Neutrophil (primary cell): ENCODE results near the gene MGMT.

ENCODE experiments used
- H3K27ac ChIP-seq: fragments of 200-600 bp; sonication (generic); 2 replicates; pipeline ENCODE4 v1.5.1; 2016; ENCODE audit warnings: mild to moderate bottlenecking, moderate library complexity
- H3K27me3 ChIP-seq: fragments of 200-600 bp; sonication (generic); 2 replicates; pipeline ENCODE4 v1.6.0; 2016; ENCODE audit warnings: mild to moderate bottlenecking
- H3K36me3 ChIP-seq: fragments of 200-600 bp; sonication (generic); 2 replicates; pipeline ENCODE4 v1.5.1; 2017
- H3K4me1 ChIP-seq, 2 experiments: fragments of 200-600 bp in 1 of 2; sonication (generic) in 1 of 2; 1 replicate in 1 of 2; 2 replicates in 1 of 2; pipeline versions ENCODE4 v1.5.1 to v1.6.1; 2013 to 2016; ENCODE audit warnings: low read depth in 1 of 2, low read length in 1 of 2, mild to moderate bottlenecking in 1 of 2, moderate library complexity in 1 of 2; ENCODE audit not compliant: control insufficient read depth in 1 of 2, insufficient read depth in 1 of 2
- H3K4me3 ChIP-seq, 2 experiments: fragments of 200-600 bp in 1 of 2; sonication (generic) in 1 of 2; 1 replicate in 1 of 2; 2 replicates in 1 of 2; pipeline ENCODE4 v1.5.1; 2013 to 2016; ENCODE audit warnings: low read depth in 1 of 2, low read length in 1 of 2, mild to moderate bottlenecking in 1 of 2, moderate library complexity in 1 of 2
- H3K9me3 ChIP-seq: fragments of 200-600 bp; sonication (generic); 2 replicates; pipeline ENCODE4 v1.5.1; 2016
- TF ChIP-seq, protein P1 (sequence below): fragments of 200-600 bp; sonication (generic); IDR thresholded peaks from 2 replicates; pipeline ENCODE4 v1.5.1; 2016; ENCODE audit warnings: antibody characterized with exemption

The MGMT gene

DNA sequence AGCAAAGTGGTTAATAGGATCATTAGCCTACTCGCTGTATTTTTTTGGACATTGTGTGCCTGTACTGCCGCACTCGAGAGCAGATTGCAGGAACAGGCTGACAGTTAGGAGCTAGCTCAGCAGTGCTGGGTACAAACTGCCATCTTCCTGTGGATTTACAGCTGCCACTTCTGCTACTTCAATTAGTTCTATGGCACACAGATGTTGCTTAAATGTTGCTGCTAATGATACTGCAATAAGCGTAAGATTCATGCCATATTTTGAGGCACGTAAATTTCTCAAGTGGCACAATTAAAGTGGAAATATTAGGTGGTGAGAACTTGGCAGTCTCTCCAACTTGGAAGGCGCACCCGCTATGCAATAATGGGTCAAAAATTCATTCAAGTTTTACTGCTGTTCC is 325.1 kb downstream of the MGMT start:
- TF ChIP-seq, protein P1, sequence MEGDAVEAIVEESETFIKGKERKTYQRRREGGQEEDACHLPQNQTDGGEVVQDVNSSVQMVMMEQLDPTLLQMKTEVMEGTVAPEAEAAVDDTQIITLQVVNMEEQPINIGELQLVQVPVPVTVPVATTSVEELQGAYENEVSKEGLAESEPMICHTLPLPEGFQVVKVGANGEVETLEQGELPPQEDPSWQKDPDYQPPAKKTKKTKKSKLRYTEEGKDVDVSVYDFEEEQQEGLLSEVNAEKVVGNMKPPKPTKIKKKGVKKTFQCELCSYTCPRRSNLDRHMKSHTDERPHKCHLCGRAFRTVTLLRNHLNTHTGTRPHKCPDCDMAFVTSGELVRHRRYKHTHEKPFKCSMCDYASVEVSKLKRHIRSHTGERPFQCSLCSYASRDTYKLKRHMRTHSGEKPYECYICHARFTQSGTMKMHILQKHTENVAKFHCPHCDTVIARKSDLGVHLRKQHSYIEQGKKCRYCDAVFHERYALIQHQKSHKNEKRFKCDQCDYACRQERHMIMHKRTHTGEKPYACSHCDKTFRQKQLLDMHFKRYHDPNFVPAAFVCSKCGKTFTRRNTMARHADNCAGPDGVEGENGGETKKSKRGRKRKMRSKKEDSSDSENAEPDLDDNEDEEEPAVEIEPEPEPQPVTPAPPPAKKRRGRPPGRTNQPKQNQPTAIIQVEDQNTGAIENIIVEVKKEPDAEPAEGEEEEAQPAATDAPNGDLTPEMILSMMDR, result no peak
- Histone ChIP-seq H3K4me1 (no peaks in the 10 kb centered on the region), H3K36me3 (no peaks in the 10 kb centered on the region), H3K27ac (no peak overlapping the region), H3K27me3 (no peaks in the 10 kb centered on the region), H3K9me3 (no peaks in the 10 kb centered on the region), H3K4me3 (no peak overlapping the region)

DNA sequence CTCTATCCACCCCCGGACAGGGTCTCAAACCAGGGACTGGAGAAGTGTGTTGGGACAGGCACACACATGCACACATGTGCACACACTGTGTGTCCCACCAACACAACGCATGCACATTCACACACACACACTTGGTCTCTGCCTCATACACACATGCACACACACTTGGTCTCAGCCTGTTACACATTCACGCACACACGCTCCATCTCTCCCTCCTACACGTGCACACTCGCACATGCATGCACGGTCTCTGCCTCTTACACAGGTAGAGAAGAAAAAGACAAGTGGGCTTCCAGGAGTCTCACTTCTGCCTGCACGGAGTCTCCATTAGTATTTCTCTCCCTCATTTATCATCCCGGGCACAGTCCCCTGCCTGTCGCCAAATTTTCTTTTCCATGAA is 325.8 kb downstream of the MGMT start:
- Histone ChIP-seq H3K4me3 (no peak overlapping the region), H3K36me3 (no peaks in the 10 kb centered on the region), H3K9me3 (no peaks in the 10 kb centered on the region), H3K27ac (no peak overlapping the region), H3K4me1 (no peaks in the 10 kb centered on the region), H3K27me3 (no peaks in the 10 kb centered on the region)
- TF ChIP-seq, protein P1, result no peak

GRCh38 chr10:129793479-129793878 is 326.4 kb downstream of the MGMT start:
- no peaks in the 10 kb centered on the region for H3K36me3 ChIP-seq
- H3K9me3 ChIP-seq, result no peaks in the 10 kb centered on the region
- H3K27ac ChIP-seq, result no peak overlapping the region
- TF ChIP-seq, protein P1, result no peak
- H3K4me1 ChIP-seq, result no peaks in the 10 kb centered on the region
- no peaks in the 10 kb centered on the region for H3K27me3 ChIP-seq
- no peak overlapping the region for H3K4me3 ChIP-seq

GRCh38 chr10:129793996-129794395 is 327.0 kb downstream of the MGMT start:
- Histone ChIP-seq H3K4me3 (no peak overlapping the region), H3K36me3 (no peaks in the 10 kb centered on the region), H3K4me1 (no peaks in the 10 kb centered on the region), H3K27me3 (no peaks in the 10 kb centered on the region), H3K27ac (no peak overlapping the region), H3K9me3 (no peaks in the 10 kb centered on the region)
- TF ChIP-seq, protein P1, result no peak

DNA sequence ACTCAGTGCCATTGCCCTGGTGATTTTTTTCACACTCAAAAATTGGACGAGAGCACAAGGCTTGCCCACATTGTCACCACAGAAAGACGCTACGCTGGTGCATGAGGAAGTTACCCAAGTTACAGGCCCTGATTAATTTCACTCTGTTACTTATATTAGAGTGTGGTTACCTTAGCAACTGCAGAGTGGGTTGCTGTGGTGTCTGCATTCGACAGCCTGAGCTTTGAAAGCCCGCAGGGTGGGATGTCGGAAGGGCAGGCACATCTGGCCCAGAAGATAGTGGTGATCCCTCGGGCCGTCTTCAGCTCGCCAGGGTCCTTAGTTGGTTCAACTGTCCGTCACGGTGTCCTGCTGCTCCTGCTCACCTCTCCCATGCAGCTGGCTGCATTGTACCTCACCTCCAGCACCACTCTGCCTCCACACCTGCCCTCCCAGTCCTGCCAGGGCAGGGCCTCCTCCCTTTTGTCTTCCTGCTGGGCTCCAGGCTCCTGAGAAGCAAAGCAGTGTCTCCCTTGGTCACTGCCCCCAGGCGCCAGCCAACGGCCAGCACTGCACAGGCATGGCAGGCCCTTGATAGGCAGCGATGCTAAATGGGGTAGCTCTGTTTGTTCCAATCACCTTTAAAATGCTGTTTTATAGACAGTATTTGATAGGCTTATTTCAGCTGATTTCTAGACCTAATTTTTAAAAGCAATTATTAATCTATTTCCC is 329.8 kb downstream of the MGMT start:
- no peak overlapping the region for H3K4me3 ChIP-seq
- H3K27ac ChIP-seq, result no peak overlapping the region
- no peaks in the 10 kb centered on the region for H3K4me1 ChIP-seq
- TF ChIP-seq, protein P1, result no peak
- H3K36me3 ChIP-seq, result no peaks in the 10 kb centered on the region
- H3K9me3 ChIP-seq, result no peaks in the 10 kb centered on the region
- H3K27me3 ChIP-seq, result no peaks in the 10 kb centered on the region

DNA sequence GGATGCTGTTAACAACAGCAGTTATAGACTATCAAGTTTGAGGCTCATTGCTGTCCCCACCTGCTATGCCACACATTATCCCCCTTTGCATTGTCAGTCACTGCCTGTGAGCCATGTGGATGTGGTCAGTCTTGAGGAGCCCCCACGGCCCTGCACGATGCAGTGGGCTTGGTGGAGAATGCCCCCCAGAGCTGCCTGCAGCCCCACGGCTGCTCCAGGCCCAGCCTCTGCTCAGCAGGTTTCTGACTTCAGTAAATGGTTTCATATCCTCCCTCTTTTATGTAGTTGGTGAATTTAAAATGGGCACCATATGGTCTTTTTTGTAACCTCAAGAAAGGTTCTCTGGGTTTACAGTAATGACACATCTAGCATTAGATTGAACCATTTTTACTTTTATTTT is 332.9 kb downstream of the MGMT start:
- no peaks in the 10 kb centered on the region for H3K36me3 ChIP-seq
- H3K4me1 ChIP-seq, result no peaks in the 10 kb centered on the region
- no peak overlapping the region for H3K27ac ChIP-seq
- TF ChIP-seq, protein P1, result no peak
- H3K9me3 ChIP-seq, result no peaks in the 10 kb centered on the region
- H3K4me3 ChIP-seq, result no peak overlapping the region
- no peaks in the 10 kb centered on the region for H3K27me3 ChIP-seq
